Dedifferentiated amniotic fluid mesenchymal stem cell (primary cell): ENCODE data around the gene ZNHIT2.

Experiments
- DNase-seq: peaks from one replicate; pipeline ENCODE4 v3.0.0-alpha.2; 2016; ENCODE audit errors: extremely low spot score

The ZNHIT2 gene

GRCh38 chr11:65103476-65103875, 14.0 kb downstream of the ZNHIT2 start:
- DNase-seq = no peak

GRCh38 chr11:65102142-65103095, 15.1 kb downstream of the ZNHIT2 start:
- DNase-seq = no peak

GRCh38 chr11:65100674-65101350, 16.7 kb downstream of the ZNHIT2 start:
- DNase-seq = no peak

- no peak for DNase-seq
Observed at GRCh38 chr11:65096926-65097325, 20.6 kb downstream of the ZNHIT2 start.

- peak; percentile 78 for DNase-seq
Observed at GRCh38 chr11:65095974-65096806, 21.3 kb downstream of the ZNHIT2 start, which contains the start of gene VPS51. Gene VPS51, plus strand, starts transcription at chr11:65096214. Its CDS starts 37 bp downstream, at chr11:65096251.

- DNase-seq = no peak
Observed at GRCh38 chr11:65095427-65095826, 22.1 kb downstream of the ZNHIT2 start.

- DNase-seq = no peak
Observed at GRCh38 chr11:65090628-65091027, 26.9 kb downstream of the ZNHIT2 start.

- no peak for DNase-seq
Observed at GRCh38 chr11:65089621-65090020, 27.9 kb downstream of the ZNHIT2 start.

- no peak for DNase-seq
Observed at GRCh38 chr11:65087827-65088226, 29.7 kb downstream of the ZNHIT2 start.

GRCh38 chr11:65087216-65087615, 30.3 kb downstream of the ZNHIT2 start:
- DNase-seq = no peak

- DNase-seq = no peak
Observed at GRCh38 chr11:65086809-65087208, 30.7 kb downstream of the ZNHIT2 start.

- DNase-seq = no peak
Observed at GRCh38 chr11:65085446-65085845, 32.1 kb downstream of the ZNHIT2 start.

GRCh38 chr11:65084598-65085375, 32.7 kb downstream of the ZNHIT2 start:
- DNase-seq = no peak

- peak; percentile 90 for DNase-seq
Observed at GRCh38 chr11:65083834-65084597, 33.5 kb downstream of the ZNHIT2 start, which contains the start of the genes CDCA5 and ZFPL1. Gene CDCA5, minus strand, starts transcription at chr11:65084040. Its CDS starts 62 bp downstream, at chr11:65083978. Gene ZFPL1, plus strand, starts transcription at chr11:65084222. Its CDS starts 477 bp downstream, at chr11:65084699.

GRCh38 chr11:65083134-65083833, 34.2 kb downstream of the ZNHIT2 start:
- no peak for DNase-seq

- DNase-seq = no peak
Observed at GRCh38 chr11:65078786-65079342, 38.6 kb downstream of the ZNHIT2 start.

GRCh38 chr11:65078151-65078550, 39.4 kb downstream of the ZNHIT2 start:
- no peak for DNase-seq

- DNase-seq = no peak
Observed at GRCh38 chr11:65077451-65077850, 40.0 kb downstream of the ZNHIT2 start.

GRCh38 chr11:65072631-65072966, 44.9 kb downstream of the ZNHIT2 start:
- no peak for DNase-seq
